MCF 10A (cell line): ENCODE data around the gene FNDC1. TPM values are rescaled to one million over a fixed set of nuclear protein-coding genes. Genes with fewer than 3 reads are reported as not detected.

Source experiments
- BruUV-seq: library from RNA; stranded (reverse); fragments of 400-500 nt; replicated peaks from 2 replicates; lab custom pipeline; 2021; lab: Mats Ljungman, UMichigan
- CTCF ChIA-PET: fragments of 300-600 bp; sonication (Branson Sonifier 250); formaldehyde crosslinking; extraction: SDS; loops from one replicate; lab custom pipeline; 2021; ENCODE audit warnings: antibody characterized with exemption, inconsistent platforms; lab: Yijun Ruan, JAX
- POLR2A ChIA-PET: fragments of 300-600, 350-650 bp; sonication (Branson Sonifier 250); formaldehyde crosslinking; extraction: SDS; loops from one replicate; lab custom pipeline; 2020; ENCODE audit warnings: antibody characterized with exemption, inconsistent platforms; lab: Yijun Ruan, JAX
- DNase-seq: peaks from one replicate; pipeline ENCODE4 v3.0.0-alpha.2; 2018; ENCODE audit not compliant: unreplicated experiment
- H3K27ac Mint-ChIP-seq: one replicate; pipeline ENCODE4 v1.8.0; 2022; ENCODE audit warnings: mild to moderate bottlenecking, low read depth, mixed read lengths; ENCODE audit not compliant: unreplicated experiment
- H3K27me3 Mint-ChIP-seq: one replicate; pipeline ENCODE4 v1.8.0; 2022; ENCODE audit warnings: mixed read lengths; ENCODE audit not compliant: insufficient read depth, unreplicated experiment
- H3K36me3 Mint-ChIP-seq: one replicate; pipeline ENCODE4 v1.8.0; 2022; ENCODE audit warnings: mild to moderate bottlenecking, moderate library complexity, mixed read lengths; ENCODE audit not compliant: insufficient read depth, unreplicated experiment
- H3K4me1 Mint-ChIP-seq: one replicate; pipeline ENCODE4 v1.8.0; 2022; ENCODE audit warnings: mixed read lengths; ENCODE audit not compliant: insufficient read depth, unreplicated experiment
- H3K4me3 Mint-ChIP-seq: one replicate; pipeline ENCODE4 v1.8.0; 2022; ENCODE audit warnings: mild to moderate bottlenecking, moderate library complexity, mixed read lengths; ENCODE audit not compliant: unreplicated experiment
- H3K9me3 Mint-ChIP-seq: one replicate; pipeline ENCODE4 v1.8.0; 2022; ENCODE audit warnings: mixed read lengths; ENCODE audit not compliant: unreplicated experiment
- CTCF ChIP-seq: fragments of 200-600 bp; IDR thresholded peaks from one replicate; pipeline ENCODE4 v1.8.0; 2022; ENCODE audit warnings: antibody characterized with exemption, mild to moderate bottlenecking; ENCODE audit not compliant: unreplicated experiment
- intact Hi-C: fragments of 100-400 bp; cut with micrococcal nuclease; formaldehyde crosslinking; loops from 2 replicates; pipeline ENCODE4 v1.14.1; 2022
- total RNA-seq: library from RNA; stranded (reverse); gene quantifications from 2 replicates; pipeline ENCODE4 v1.2.3, GENCODE V29; 2022

Gene FNDC1
- total RNA-seq, 1 experiment from 2014 or later = not detected

GRCh38 chr6:159170999-159171712, 2.0 kb downstream of the FNDC1 start:
- intact Hi-C loops = loop anchor here (5.0 kb wide), 1 partner anchor 81 kb away; no protein-coding TSS in a partner anchor
- TF ChIP-seq CTCF = no peak
- peak overlapping the region; percentile 11 for H3K4me3 Mint-ChIP-seq
- CTCF ChIA-PET = interaction anchor here (0.9 to 6.3 kb wide), 5 partner anchors 10 to 485 kb away, joined by 3 to 72 read pairs (median 3); no protein-coding TSS in a partner anchor
- no peak overlapping the region for H3K27ac Mint-ChIP-seq
- H3K27me3 Mint-ChIP-seq = peaks cover 72% of the 10 kb centered on the region
- POLR2A ChIA-PET = no interaction called here
- peaks cover 8% of the 10 kb centered on the region for H3K4me1 Mint-ChIP-seq
- no TSS peak for BruUV-seq
- H3K36me3 Mint-ChIP-seq = peaks cover 5% of the 10 kb centered on the region
- no peaks in the 10 kb centered on the region for H3K9me3 Mint-ChIP-seq
- DNase-seq = no peak

- CTCF ChIA-PET = interaction anchor here (0.6 to 6.3 kb wide), 6 partner anchors 9 to 615 kb away, joined by 3 to 72 read pairs (median 3); no protein-coding TSS in a partner anchor
- Mint-ChIP-seq H3K36me3 (peaks cover 5% of the 10 kb centered on the region), H3K4me1 (peaks cover 8% of the 10 kb centered on the region), H3K27ac (no peak overlapping the region), H3K27me3 (peaks cover 71% of the 10 kb centered on the region), H3K4me3 (no peak overlapping the region), H3K9me3 (no peaks in the 10 kb centered on the region)
- no peak for DNase-seq
- intact Hi-C loops = loop anchor here (5.0 kb wide), 1 partner anchor 80 kb away; no protein-coding TSS in a partner anchor
- TF ChIP-seq CTCF = no peak
- POLR2A ChIA-PET = no interaction called here
- BruUV-seq = no TSS peak
Measured at GRCh38 chr6:159172091-159172491, 2.9 kb downstream of the FNDC1 start.

- Mint-ChIP-seq H3K4me1 (peaks cover 8% of the 10 kb centered on the region), H3K4me3 (no peak overlapping the region), H3K27me3 (peaks cover 51% of the 10 kb centered on the region), H3K27ac (no peak overlapping the region), H3K36me3 (no peaks in the 10 kb centered on the region), H3K9me3 (no peaks in the 10 kb centered on the region)
- peak; percentile 96 for TF ChIP-seq CTCF
- intact Hi-C loops = loop anchor here (1.0 to 5.0 kb wide), 4 partner anchors 78 to 480 kb away; no protein-coding TSS in a partner anchor
- POLR2A ChIA-PET = interaction anchor here (0.7 kb wide), 2 partner anchors 10 to 480 kb away, joined by 3 read pairs; no protein-coding TSS in a partner anchor
- CTCF ChIA-PET = interaction anchor here (0.6 to 6.3 kb wide), 25 partner anchors 9 to 503 kb away, joined by 3 to 72 read pairs (median 4); no protein-coding TSS in a partner anchor
- peak; percentile 69 for DNase-seq
- no TSS peak for BruUV-seq
Measured at GRCh38 chr6:159174263-159174969, 5.2 kb downstream of the FNDC1 start.

GRCh38 chr6:159176913-159177312, 7.7 kb downstream of the FNDC1 start:
- Mint-ChIP-seq H3K4me1 (no peaks in the 10 kb centered on the region), H3K9me3 (no peaks in the 10 kb centered on the region), H3K4me3 (no peak overlapping the region), H3K36me3 (no peaks in the 10 kb centered on the region), H3K27ac (no peak overlapping the region), H3K27me3 (peaks cover 27% of the 10 kb centered on the region)
- POLR2A ChIA-PET = no interaction called here
- no peak for DNase-seq
- intact Hi-C loops = no loop called here
- CTCF ChIA-PET = interaction anchor here (0.5 to 6.3 kb wide), 7 partner anchors 76 to 886 kb away, joined by 3 to 72 read pairs (median 3); no protein-coding TSS in a partner anchor
- BruUV-seq = no TSS peak
- no peak for TF ChIP-seq CTCF
